Sigmoid colon (tissue), 4 donors: Measurements from ENCODE around the gene HUS1.

Experiments
- POLR2A ChIP-seq, 2 donors: fragments of 450-650 bp; IDR thresholded peaks; one replicate each; pipeline ENCODE4 v1.6.1; 2016; ENCODE audit warnings: antibody characterized with exemption in 2 of 2, mild to moderate bottlenecking in 2 of 2, moderate library complexity in 2 of 2
- POLR2AphosphoS5 ChIP-seq, 4 donors: sonication (generic); formaldehyde crosslinking; IDR thresholded peaks; one replicate each; pipeline ENCODE4 v1.6.1; 2017; ENCODE audit warnings: antibody characterized with exemption in 4 of 4
- TF ChIP-seq, protein P1 (sequence below), 4 experiments: fragments of 450-650 bp in 3 of 4; fragments of 200-600 bp in 1 of 4; IDR thresholded peaks; one replicate each; pipeline ENCODE4 v1.5.1; 2016 to 2019; ENCODE audit warnings: antibody characterized with exemption in 4 of 4, mild to moderate bottlenecking in 3 of 4, moderate library complexity in 2 of 4

DNA sequence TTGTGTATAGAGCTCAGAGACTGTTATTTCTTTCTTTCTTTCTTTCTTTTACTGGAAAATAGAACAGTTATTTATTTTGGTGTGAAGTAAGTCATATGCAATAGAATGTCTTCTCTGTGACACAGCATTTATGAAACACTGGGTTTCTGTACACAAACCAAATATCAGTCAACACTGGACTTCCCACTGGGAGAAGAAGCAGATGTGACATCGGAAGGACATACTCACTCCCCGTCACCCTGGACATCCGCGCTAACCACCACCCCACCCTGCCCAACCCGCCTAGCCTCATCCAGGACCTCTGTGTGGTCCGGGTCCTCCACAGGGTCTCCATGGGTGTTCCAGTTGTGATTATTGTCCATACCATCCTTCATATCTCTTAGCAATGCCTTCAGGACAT lies 27.5 kb upstream of the HUS1 start:
- TF ChIP-seq, protein P1, sequence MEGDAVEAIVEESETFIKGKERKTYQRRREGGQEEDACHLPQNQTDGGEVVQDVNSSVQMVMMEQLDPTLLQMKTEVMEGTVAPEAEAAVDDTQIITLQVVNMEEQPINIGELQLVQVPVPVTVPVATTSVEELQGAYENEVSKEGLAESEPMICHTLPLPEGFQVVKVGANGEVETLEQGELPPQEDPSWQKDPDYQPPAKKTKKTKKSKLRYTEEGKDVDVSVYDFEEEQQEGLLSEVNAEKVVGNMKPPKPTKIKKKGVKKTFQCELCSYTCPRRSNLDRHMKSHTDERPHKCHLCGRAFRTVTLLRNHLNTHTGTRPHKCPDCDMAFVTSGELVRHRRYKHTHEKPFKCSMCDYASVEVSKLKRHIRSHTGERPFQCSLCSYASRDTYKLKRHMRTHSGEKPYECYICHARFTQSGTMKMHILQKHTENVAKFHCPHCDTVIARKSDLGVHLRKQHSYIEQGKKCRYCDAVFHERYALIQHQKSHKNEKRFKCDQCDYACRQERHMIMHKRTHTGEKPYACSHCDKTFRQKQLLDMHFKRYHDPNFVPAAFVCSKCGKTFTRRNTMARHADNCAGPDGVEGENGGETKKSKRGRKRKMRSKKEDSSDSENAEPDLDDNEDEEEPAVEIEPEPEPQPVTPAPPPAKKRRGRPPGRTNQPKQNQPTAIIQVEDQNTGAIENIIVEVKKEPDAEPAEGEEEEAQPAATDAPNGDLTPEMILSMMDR (IDR thresholded peaks at IDR 0.05) = no peak
- TF ChIP-seq POLR2A (IDR thresholded peaks at IDR 0.05) = no peak
- TF ChIP-seq POLR2AphosphoS5 (IDR thresholded peaks at IDR 0.05) = no peak
